K562 (cell line): ENCODE results near the gene PELI3. TPM values are rescaled to one million over a fixed set of nuclear protein-coding genes. Genes with fewer than 3 reads are reported as not detected.
A peak's percentile ranks its signal among the peaks of the same experiment; 100 is the strongest.

ENCODE experiments used
- AFF1 ChIP-seq, 2 experiments: fragments of 450-650 bp; IDR thresholded peaks; 2 replicates each; pipeline ENCODE4 v1.6.1; 2018; ENCODE audit warnings: mild to moderate bottlenecking in 2 of 2, low read depth in 1 of 2; ENCODE audit not compliant: partially characterized antibody in 2 of 2
- ARID3B ChIP-seq: fragments of 250-450 bp; sonication (Bioruptor Pico); IDR thresholded peaks from 2 replicates; pipeline ENCODE4 v1.4.0; 2020; ENCODE audit warnings: borderline replicate concordance
- EP300 ChIP-seq: IDR thresholded peaks from 2 replicates; pipeline ENCODE4 v1.6.1; 2012; ENCODE audit warnings: low read length, improper control_type of control experiment
- MXI1 ChIP-seq: IDR thresholded peaks from 2 replicates; pipeline ENCODE4 v1.6.1; 2011; ENCODE audit warnings: low read depth, mild to moderate bottlenecking, improper control_type of control experiment, low read length
- NUFIP1 ChIP-seq: fragments of 450-650 bp; IDR thresholded peaks from 2 replicates; pipeline ENCODE4 v1.6.1; 2018; ENCODE audit not compliant: partially characterized antibody
- STAT5A ChIP-seq: IDR thresholded peaks from 2 replicates; pipeline ENCODE4 v1.6.1; 2012; ENCODE audit warnings: low read length, inconsistent platforms, borderline replicate concordance
- TEAD4 ChIP-seq, 2 experiments: sonication (generic) in 1 of 2; formaldehyde crosslinking in 1 of 2; IDR thresholded peaks; 2 replicates each; pipeline versions ENCODE4 v1.6.1 to v1.8.0; 2012 to 2022; ENCODE audit warnings: borderline replicate concordance in 1 of 2, inconsistent platforms in 1 of 2, low read length in 1 of 2, mild to moderate bottlenecking in 1 of 2, missing genetic modification reagents in 1 of 2
- TGIF2 ChIP-seq: sonication (generic); formaldehyde crosslinking; IDR thresholded peaks from 2 replicates; pipeline ENCODE4 v1.8.1; 2022; ENCODE audit warnings: mild to moderate bottlenecking, missing genetic modification reagents, moderate library complexity
- THRB ChIP-seq: fragments of 450-650 bp; formaldehyde crosslinking; conservative IDR thresholded peaks from 2 replicates; pipeline ENCODE4 v1.4.0; 2022; ENCODE audit warnings: mild to moderate bottlenecking, missing genetic modification characterization
- ZBTB17 ChIP-seq: fragments of 450-650 bp; formaldehyde crosslinking; IDR thresholded peaks from 2 replicates; pipeline ENCODE4 v1.4.0; 2020; ENCODE audit warnings: mild to moderate bottlenecking
- ZNF174 ChIP-seq: fragments of 250-450 bp; sonication (Bioruptor Pico); IDR thresholded peaks from 2 replicates; pipeline ENCODE4 v1.4.0; 2020; ENCODE audit warnings: mild to moderate bottlenecking
- ZNF24 ChIP-seq: fragments of 450-650 bp; IDR thresholded peaks from 2 replicates; pipeline ENCODE4 v1.6.1; 2016
- ZNF551 ChIP-seq: fragments of 250-450 bp; sonication (Bioruptor Pico); IDR thresholded peaks from 2 replicates; pipeline ENCODE4 v1.5.0; 2021; ENCODE audit warnings: mild to moderate bottlenecking, moderate library complexity
- ZNF778 ChIP-seq: fragments of 450-650 bp; formaldehyde crosslinking; IDR thresholded peaks from 2 replicates; pipeline ENCODE4 v1.4.0; 2020; ENCODE audit warnings: mild to moderate bottlenecking, moderate library complexity
- polyA plus RNA-seq, 8 experiments: library from polyadenylated mRNA; depleted of rRNA in 4 of 8; stranded (reverse) in 5 of 8; unstranded in 3 of 8; fragments of >200 nt; fragmentation: Nextera tagmentation in 2 of 8; fragmentation: Illumina TruSeq in 1 of 8; extraction: Ambion mirVana in 2 of 8; extraction: Trizol in 1 of 8; gene quantifications; 2 replicates each; pipeline versions ENCODE4 v1.2.1 to v1.2.3, GENCODE V29; 2011 to 2014; ENCODE audit warnings: inconsistent platforms in 1 of 8, missing spikeins in 1 of 8
- total RNA-seq, 7 experiments: library from RNA; depleted of rRNA in 6 of 7; stranded (reverse); fragments of >200 nt in 6 of 7; fragmentation: Illumina TruSeq in 2 of 7; extraction: Trizol in 2 of 7; gene quantifications; 2 replicates each; pipeline versions ENCODE4 v1.2.1 to v1.2.3, GENCODE V29; 2011 to 2021; ENCODE audit warnings: low replicate concordance in 1 of 7
- TF ChIP-seq, protein P1 (sequence below), 2 experiments: fragments of 150-350 bp in 1 of 2; IDR thresholded peaks; 2 replicates each; pipeline ENCODE4 v1.6.1; 2012 to 2016; ENCODE audit warnings: low read depth in 2 of 2, low read length in 2 of 2, mild to moderate bottlenecking in 1 of 2, moderate library complexity in 1 of 2

Gene PELI3
- total and polyA plus RNA-seq, 9 of the 15 experiments (the other 6 are each of a cell fraction or from before 2014, with no cell fraction given) = 0.17 to 4.2 (median 1.9) TPM

DNA sequence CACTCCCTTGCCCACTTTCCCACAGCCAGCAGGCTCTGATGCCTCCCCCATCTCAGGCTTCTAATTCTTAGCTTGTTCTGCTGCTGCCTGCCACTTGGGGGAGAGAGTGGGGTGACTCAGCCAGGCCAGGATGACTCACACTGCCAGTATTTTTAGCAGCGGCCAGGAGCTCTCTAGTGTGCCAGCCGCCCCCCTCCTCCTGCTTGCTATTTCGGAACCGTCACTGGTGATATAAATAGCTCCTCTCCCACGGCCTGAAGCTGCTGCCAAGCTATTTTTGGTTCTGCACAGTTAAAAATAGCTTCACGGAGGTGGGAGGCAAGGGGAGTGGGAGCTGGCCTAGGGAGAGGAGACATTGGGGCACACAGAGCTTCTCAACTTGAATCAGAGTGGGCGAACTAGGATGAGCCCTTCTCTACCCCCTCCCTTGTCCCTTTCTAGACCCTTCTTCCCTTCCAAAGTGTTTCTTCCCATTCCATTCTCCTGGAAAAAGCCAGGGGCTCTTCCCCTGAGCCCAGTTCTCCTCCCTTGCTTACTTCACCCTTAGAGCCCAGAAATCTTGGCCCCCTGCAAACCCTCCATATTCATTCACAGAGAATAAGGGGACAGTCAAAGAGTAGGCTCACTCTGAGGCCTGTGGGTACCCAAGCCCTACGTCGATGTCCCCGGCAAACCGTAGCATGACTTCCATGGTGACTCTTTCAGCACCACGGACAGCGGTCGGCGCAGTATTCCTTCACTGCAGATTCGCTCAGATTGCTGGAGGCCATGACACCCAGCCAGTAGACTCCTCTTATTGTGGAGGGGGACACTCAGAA is 48.3 kb upstream of the PELI3 start (continued):
- peak; percentile 78 for TF ChIP-seq TGIF2 (CRISPR knock-in tag)
- no peak for TF ChIP-seq NUFIP1
- TF ChIP-seq ZBTB17 (CRISPR knock-in tag) = no peak
- TF ChIP-seq ZNF551 (CRISPR knock-in tag) = no peak
- no peak for TF ChIP-seq EP300
- TF ChIP-seq MXI1 = no peak
- no peak for TF ChIP-seq THRB
- TF ChIP-seq AFF1 (IDR thresholded peaks at IDR 0.05; ENCODE audit: low read depth in 1 of 2, partially characterized antibody in 2 of 2) = peak in 1 of 2 experiments; percentile 95
- TF ChIP-seq TEAD4 (IDR thresholded peaks at IDR 0.05; ENCODE audit: low read length) = no peak
- 0 out of 2 replicates have a peak, but pooled peaks have one; percentile 49 for TF ChIP-seq TEAD4 (CRISPR knock-in tag; IDR thresholded peaks at IDR 0.05; ENCODE audit: borderline replicate concordance)
- TF ChIP-seq, protein P1, sequence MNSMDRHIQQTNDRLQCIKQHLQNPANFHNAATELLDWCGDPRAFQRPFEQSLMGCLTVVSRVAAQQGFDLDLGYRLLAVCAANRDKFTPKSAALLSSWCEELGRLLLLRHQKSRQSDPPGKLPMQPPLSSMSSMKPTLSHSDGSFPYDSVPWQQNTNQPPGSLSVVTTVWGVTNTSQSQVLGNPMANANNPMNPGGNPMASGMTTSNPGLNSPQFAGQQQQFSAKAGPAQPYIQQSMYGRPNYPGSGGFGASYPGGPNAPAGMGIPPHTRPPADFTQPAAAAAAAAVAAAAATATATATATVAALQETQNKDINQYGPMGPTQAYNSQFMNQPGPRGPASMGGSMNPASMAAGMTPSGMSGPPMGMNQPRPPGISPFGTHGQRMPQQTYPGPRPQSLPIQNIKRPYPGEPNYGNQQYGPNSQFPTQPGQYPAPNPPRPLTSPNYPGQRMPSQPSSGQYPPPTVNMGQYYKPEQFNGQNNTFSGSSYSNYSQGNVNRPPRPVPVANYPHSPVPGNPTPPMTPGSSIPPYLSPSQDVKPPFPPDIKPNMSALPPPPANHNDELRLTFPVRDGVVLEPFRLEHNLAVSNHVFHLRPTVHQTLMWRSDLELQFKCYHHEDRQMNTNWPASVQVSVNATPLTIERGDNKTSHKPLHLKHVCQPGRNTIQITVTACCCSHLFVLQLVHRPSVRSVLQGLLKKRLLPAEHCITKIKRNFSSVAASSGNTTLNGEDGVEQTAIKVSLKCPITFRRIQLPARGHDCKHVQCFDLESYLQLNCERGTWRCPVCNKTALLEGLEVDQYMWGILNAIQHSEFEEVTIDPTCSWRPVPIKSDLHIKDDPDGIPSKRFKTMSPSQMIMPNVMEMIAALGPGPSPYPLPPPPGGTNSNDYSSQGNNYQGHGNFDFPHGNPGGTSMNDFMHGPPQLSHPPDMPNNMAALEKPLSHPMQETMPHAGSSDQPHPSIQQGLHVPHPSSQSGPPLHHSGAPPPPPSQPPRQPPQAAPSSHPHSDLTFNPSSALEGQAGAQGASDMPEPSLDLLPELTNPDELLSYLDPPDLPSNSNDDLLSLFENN (IDR thresholded peaks at IDR 0.05; ENCODE audit: low read depth in 2 of 2, low read length in 2 of 2) = no peak
- TF ChIP-seq ZNF778 (CRISPR knock-in tag) = no peak
- no peak for TF ChIP-seq STAT5A
- no peak for TF ChIP-seq ZNF24
- TF ChIP-seq ZNF174 (CRISPR knock-in tag) = no peak
- no peak for TF ChIP-seq ARID3B (CRISPR knock-in tag)
